ENCODE results near the gene RIBC2. TPM values are rescaled to one million over a fixed set of nuclear protein-coding genes. Genes with fewer than 3 reads are reported as not detected.

The RIBC2 gene
- total and polyA plus RNA-seq, 9 of the 15 experiments (the other 6 are each of a cell fraction or from before 2014, with no cell fraction given): not detected

GRCh38 chr22:45477366-45478107, 64.0 kb downstream of the RIBC2 start:
- Histone ChIP-seq H3K27me3 (ENCODE audit: control insufficient read depth in 2 of 2, insufficient read depth in 2 of 2, low read length in 2 of 2) (peaks cover 0 to 10% of the 10 kb centered on the region in 2 experiments; a peak in 2 of 5 replicates), H3K4me2 (ENCODE audit: insufficient read depth, low read length) (no peak overlapping the region), H4K20me1 (replicated peaks; ENCODE audit: control insufficient read depth, insufficient read depth, low read length) (no peaks in the 10 kb centered on the region), H3K9me3 (replicated peaks; ENCODE audit: control insufficient read depth, insufficient read depth, low read depth, low read length) (no peaks in the 10 kb centered on the region), H3K4me3 (no peak overlapping the region), H3K79me2 (ENCODE audit: control insufficient read depth, insufficient read depth, low read length) (no peaks in the 10 kb centered on the region), H3K36me3 (ENCODE audit: control insufficient read depth, insufficient read depth, low read length) (no peaks in the 10 kb centered on the region), H3K9me1 (ENCODE audit: control insufficient read depth, insufficient read depth, low read length) (no peaks in the 10 kb centered on the region), H2AFZ (ENCODE audit: low read depth, low read length) (no peak overlapping the region), H3K9ac (ENCODE audit: insufficient read depth in 1 of 2, low read depth in 2 of 2, low read length in 2 of 2) (no peak overlapping the region), H3K27ac (ENCODE audit: extremely low read depth, low read depth, low read length) (no peak overlapping the region), H3K4me1 (replicated peaks in 1 of 2; ENCODE audit: control insufficient read depth in 2 of 2, insufficient read depth in 2 of 2, low read length in 2 of 2) (no peaks in the 10 kb centered on the region)
- in situ Hi-C loops (cut with MboI) (no loop called here), intact Hi-C loops (cut with micrococcal nuclease) (no loop called here)
- no peak for FAIRE-seq
- no peak for ATAC-seq
- 16% methylated on average over 6 of the region's 7 CpGs for WGBS (ENCODE audit: insufficient coverage, low coverage, missing lambda C conversion rate)
- CTCF ChIA-PET (ENCODE audit: low intra/inter-chr PET ratio): no interaction called here
- TF ChIP-seq MAFF (IDR thresholded peaks at IDR 0.05; ENCODE audit: low read length): no peak
- TF ChIP-seq CTCFL (IDR thresholded peaks at IDR 0.05; ENCODE audit: borderline replicate concordance, insufficient read depth, low read depth, low read length, poor library complexity, severe bottlenecking): no peak
- TF ChIP-seq RBM25 (IDR thresholded peaks at IDR 0.05; ENCODE audit: low read depth, low read length, severe bottlenecking): peak; percentile 57
- POLR2A ChIA-PET: interaction anchor here (0.6 kb wide), 1 partner anchor 63 kb away, joined by 3 read pairs; no protein-coding TSS in a partner anchor
- no peak for DNase-seq (ENCODE audit: extremely low read depth in 1 of 4, low spot score in 3 of 4)
- BruUV-seq (replicated peaks): no TSS peak
